Transverse colon (tissue), 3 donors: ENCODE measurements around the gene KANK4.

Source experiments
- CTCF ChIP-seq, 5 experiments: fragments of 200-600 bp in 3 of 5; fragments of 450-650 bp in 2 of 5; sonication (generic) in 3 of 5; IDR thresholded peaks; 1 replicate in 2 of 5; 2 replicates in 3 of 5; pipeline ENCODE4 v1.5.1; 2016 to 2017; ENCODE audit warnings: antibody characterized with exemption in 5 of 5, inconsistent platforms in 3 of 5, mild to moderate bottlenecking in 2 of 5, moderate library complexity in 1 of 5
- EP300 ChIP-seq: sonication (generic); formaldehyde crosslinking; IDR thresholded peaks from one replicate; pipeline ENCODE4 v1.6.1; 2017; ENCODE audit warnings: antibody characterized with exemption, low read depth
- POLR2A ChIP-seq: fragments of 450-650 bp; IDR thresholded peaks from one replicate; pipeline ENCODE4 v1.6.1; 2016; ENCODE audit warnings: antibody characterized with exemption, mild to moderate bottlenecking, moderate library complexity

- TF ChIP-seq CTCF (IDR thresholded peaks at IDR 0.05), result no peak
- TF ChIP-seq POLR2A, result no peak
- TF ChIP-seq EP300, result no peak
Observed at GRCh38 chr1:62224182-62224581, 95.1 kb downstream of the KANK4 start.
